Stimulated activated CD8-positive, alpha-beta memory T cell treated with anti-CD3 and anti-CD28 coated beads, Interleukin-7, amount 100 ng/mL, for 48 hours (primary cell): ENCODE results near the gene FADD.
"Not testable (repeated sequence)": the region's sequence is repeated elsewhere in the genome, so short reads cannot be mapped to it uniquely, and the experiment has no call there.

Experiments
- DNase-seq, 2 donors: peaks; one replicate each; pipeline ENCODE4 v3.0.0-alpha.2; 2020; ENCODE audit warnings: low read depth in 1 of 2; ENCODE audit errors: extremely low read depth in 1 of 2

Gene FADD

GRCh38 chr11:70203751-70204465 is 812 bp downstream of the FADD start:
- peak; percentile 61 to 86 for DNase-seq

GRCh38 chr11:70204466-70204799 is 1.3 kb downstream of the FADD start:
- DNase-seq: no peak

- no peak for DNase-seq
These were observed 2.1 kb downstream of the FADD start for GRCh38 chr11:70205049-70205725.

GRCh38 chr11:70205766-70206165 is 2.7 kb downstream of the FADD start:
- DNase-seq: no peak

GRCh38 chr11:70206226-70206981 is 3.3 kb downstream of the FADD start:
- DNase-seq: no peak

- no peak for DNase-seq
These were observed 3.9 kb downstream of the FADD start for GRCh38 chr11:70206982-70207376.

GRCh38 chr11:70207531-70208131 is 4.5 kb downstream of the FADD start:
- DNase-seq: no peak

GRCh38 chr11:70209391-70209912 is 6.4 kb downstream of the FADD start:
- DNase-seq: no peak

- DNase-seq: no peak
These were observed 7.0 kb downstream of the FADD start for GRCh38 chr11:70210051-70210501.

GRCh38 chr11:70210530-70210929 is 7.4 kb downstream of the FADD start:
- no peak for DNase-seq

GRCh38 chr11:70212227-70212811 is 9.2 kb downstream of the FADD start:
- DNase-seq: no peak

GRCh38 chr11:70217388-70217787 is 14.3 kb downstream of the FADD start:
- not testable (repeated sequence) for DNase-seq

- not testable (repeated sequence) for DNase-seq
These were observed 15.0 kb downstream of the FADD start for GRCh38 chr11:70218076-70218475.

GRCh38 chr11:70220136-70220535 is 17.0 kb downstream of the FADD start:
- DNase-seq: no peak

GRCh38 chr11:70220920-70221319 is 17.8 kb downstream of the FADD start:
- DNase-seq: no peak

- DNase-seq: no peak
These were observed 22.6 kb downstream of the FADD start for GRCh38 chr11:70225681-70226177.

GRCh38 chr11:70226183-70226582 is 23.1 kb downstream of the FADD start:
- no peak for DNase-seq

- DNase-seq: no peak
These were observed 23.9 kb downstream of the FADD start for GRCh38 chr11:70226967-70227366.

- DNase-seq: no peak
These were observed 26.6 kb downstream of the FADD start for GRCh38 chr11:70229737-70230136.

GRCh38 chr11:70230151-70230839 is 27.2 kb downstream of the FADD start:
- DNase-seq: no peak
